Limb (tissue), 2 donors: ENCODE measurements around the gene SNRNP25.

Experiments used
- DNase-seq, 2 donors: peaks; one replicate each; pipeline ENCODE4 v3.0.0-alpha.2; 2016; ENCODE audit errors: extremely low spot score in 2 of 2

The SNRNP25 gene

GRCh38 chr16:77273-77806 is 23.7 kb downstream of the SNRNP25 start:
- DNase-seq: peak; percentile 50 to 76

GRCh38 chr16:77807-78443 is 24.3 kb downstream of the SNRNP25 start, which contains the start of gene MPG:
TSS of gene MPG (plus strand) at chr16:78225. CDS start at chr16:78310, 85 bp downstream.
- DNase-seq: peak; percentile 80 to 92

DNA sequence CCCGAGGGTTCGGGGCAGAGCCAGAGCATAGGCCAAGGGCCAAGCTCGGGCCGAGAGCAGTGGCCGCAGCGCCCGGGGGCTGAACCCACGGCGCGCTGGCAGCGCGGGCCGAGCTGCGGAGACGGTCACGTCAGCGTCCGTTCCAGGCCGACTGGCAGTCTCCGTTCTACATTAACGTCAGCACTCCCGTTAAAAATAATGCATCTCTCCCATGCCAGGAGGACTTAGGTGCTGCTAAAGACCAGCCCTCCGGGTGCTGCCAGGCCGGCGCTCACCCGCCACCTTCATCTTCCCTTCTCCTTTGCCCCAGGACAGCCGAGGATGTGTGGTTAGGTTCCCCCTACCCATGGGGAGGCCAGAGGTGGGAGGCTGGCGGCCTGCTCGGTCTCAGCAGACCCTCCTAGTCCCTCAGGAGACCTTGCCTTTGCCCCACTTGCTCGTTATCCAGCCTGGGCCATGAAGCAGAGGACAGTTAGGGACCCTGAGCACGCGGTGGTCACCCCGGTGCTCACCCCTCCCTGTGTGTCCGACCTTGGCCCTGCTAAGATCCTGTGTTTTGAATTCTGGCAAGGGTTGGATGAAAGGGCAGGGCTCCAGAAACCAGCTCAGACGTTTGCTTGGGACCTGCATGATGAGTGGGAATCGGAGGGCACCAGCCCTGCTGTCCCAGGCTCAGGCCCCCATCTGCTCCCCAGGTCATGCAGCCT is 25.0 kb downstream of the SNRNP25 start:
- no peak for DNase-seq

- no peak for DNase-seq
Observed at GRCh38 chr16:79151-80054, 25.8 kb downstream of the SNRNP25 start.

DNA sequence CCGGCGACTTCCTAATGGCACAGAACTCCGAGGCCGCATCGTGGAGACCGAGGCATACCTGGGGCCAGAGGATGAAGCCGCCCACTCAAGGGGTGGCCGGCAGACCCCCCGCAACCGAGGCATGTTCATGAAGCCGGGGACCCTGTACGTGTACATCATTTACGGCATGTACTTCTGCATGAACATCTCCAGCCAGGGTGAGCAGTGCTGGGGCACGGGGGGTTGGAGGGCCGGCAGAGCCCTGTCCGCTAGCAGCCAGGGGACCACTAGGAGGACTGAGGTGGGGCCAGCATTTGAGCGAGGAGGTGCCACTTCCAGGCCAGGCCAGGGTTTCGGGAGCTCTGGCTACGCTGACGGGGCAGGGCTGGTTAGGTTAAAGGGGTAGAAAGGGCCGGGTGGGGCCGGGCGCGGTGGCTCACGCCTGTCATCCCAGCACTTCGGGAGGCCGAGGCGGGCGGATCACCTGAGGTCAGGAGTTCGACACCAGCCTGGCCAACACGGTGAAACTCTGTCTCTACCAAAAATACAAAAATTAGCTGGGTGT is 29.5 kb downstream of the SNRNP25 start:
- no peak for DNase-seq

- DNase-seq: no peak
Observed at GRCh38 chr16:83781-84615, 30.4 kb downstream of the SNRNP25 start.

DNA sequence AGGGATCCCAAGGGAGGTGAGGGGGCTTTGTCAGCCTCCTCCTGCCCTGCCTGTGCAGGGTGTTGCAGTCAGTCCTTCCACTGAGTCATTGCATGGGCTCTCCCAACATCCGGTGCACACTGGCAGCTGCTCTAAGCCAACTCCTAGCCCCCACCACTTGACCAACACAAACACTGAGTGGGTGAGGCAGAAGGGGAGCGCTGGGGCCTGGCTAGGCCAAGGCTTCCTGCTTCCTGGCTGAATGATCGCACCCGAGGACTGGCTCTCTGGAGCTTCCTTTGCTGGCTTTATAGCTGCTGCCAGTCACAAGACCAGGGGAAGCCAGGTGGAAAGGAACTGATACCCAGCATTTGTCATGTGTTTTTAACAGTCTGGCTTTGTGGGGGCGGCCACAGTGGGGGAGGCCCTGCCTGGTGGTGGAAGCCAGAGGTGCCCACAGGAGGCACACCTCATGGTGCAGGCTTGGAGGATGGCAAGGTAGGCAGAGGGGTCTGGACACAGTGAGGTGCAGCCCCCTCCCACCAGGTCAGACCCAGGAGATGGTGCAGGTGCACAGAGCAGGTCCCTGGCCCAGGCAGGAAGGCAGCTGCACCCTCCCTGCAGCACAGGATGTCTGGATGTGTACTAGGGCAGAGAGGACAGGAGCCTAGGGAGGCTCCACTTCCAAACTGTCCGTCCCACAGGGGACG is 31.2 kb downstream of the SNRNP25 start:
- DNase-seq: no peak

DNA sequence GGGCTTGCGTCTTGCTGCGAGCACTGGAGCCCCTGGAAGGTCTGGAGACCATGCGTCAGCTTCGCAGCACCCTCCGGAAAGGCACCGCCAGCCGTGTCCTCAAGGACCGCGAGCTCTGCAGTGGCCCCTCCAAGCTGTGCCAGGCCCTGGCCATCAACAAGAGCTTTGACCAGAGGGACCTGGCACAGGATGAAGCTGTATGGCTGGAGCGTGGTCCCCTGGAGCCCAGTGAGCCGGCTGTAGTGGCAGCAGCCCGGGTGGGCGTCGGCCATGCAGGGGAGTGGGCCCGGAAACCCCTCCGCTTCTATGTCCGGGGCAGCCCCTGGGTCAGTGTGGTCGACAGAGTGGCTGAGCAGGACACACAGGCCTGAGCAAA is 31.8 kb downstream of the SNRNP25 start:
- DNase-seq: no peak

GRCh38 chr16:85865-86264 is 32.2 kb downstream of the SNRNP25 start:
- DNase-seq: no peak

- DNase-seq: no peak
Observed at GRCh38 chr16:86483-86952, 32.9 kb downstream of the SNRNP25 start.

- DNase-seq: no peak
Observed at GRCh38 chr16:88613-89012, 35.0 kb downstream of the SNRNP25 start.

- no peak for DNase-seq
Observed at GRCh38 chr16:89391-90302, 36.0 kb downstream of the SNRNP25 start.

DNA sequence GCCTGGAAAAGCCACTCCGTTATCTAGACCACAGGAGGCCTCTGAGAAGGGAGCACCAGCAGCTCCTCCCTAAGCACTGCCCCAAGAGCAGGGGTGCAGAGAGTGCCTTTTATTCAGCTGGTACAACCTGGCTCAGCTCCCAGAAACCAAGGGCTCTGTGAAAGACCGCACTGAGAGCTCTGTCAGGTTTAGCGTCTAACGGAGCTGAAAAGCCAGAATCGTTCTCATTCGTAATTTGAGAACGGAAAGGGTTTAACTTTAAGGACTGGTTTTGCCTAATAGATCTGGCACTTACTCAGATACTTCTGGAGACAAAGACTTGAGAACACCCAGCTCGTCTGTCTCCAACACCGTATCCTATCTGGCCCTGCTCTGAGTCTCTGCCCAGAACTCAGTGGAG is 37.9 kb downstream of the SNRNP25 start:
- peak; percentile 27 to 62 for DNase-seq

- no peak for DNase-seq
Observed at GRCh38 chr16:92431-93339, 39.1 kb downstream of the SNRNP25 start.

DNA sequence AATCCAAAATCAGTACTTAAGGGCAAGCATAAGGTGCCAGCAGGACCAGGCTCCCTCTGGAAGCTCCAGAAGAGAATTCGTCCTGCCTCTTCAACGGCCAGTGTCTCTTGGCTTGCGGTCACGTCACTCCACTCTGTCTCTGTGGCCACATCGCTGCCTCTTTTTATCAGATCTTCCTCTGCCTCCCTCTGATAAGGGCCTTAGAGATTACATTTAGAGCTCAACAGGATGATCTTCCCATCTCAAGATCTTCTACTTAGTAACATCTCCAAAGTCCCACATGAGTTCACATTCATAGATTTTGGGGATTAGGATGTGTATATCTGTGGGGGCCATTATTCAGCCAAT is 41.3 kb downstream of the SNRNP25 start:
- DNase-seq: no peak

GRCh38 chr16:96935-97381 is 43.3 kb downstream of the SNRNP25 start:
- peak; percentile 62 to 87 for DNase-seq

DNA sequence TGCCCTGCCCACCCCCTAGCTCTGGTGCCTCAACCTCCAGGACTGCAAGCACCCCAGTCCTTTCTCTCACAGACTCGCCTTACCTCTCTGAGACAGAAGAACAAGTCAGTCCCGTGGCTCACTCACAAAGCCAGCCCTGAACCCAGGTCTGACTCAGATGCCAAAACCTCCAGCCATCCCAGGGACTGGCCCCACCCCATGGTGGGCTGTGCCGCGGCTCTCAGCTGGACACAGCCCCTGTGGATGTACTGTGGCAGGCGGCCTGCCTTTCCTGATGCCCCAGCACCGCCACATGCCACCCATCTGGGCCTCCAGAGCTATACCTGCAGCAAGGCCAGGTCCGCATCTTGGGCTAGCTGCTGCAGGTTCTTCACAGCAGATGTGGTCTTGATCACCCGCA is 44.2 kb downstream of the SNRNP25 start:
- DNase-seq: no peak

DNA sequence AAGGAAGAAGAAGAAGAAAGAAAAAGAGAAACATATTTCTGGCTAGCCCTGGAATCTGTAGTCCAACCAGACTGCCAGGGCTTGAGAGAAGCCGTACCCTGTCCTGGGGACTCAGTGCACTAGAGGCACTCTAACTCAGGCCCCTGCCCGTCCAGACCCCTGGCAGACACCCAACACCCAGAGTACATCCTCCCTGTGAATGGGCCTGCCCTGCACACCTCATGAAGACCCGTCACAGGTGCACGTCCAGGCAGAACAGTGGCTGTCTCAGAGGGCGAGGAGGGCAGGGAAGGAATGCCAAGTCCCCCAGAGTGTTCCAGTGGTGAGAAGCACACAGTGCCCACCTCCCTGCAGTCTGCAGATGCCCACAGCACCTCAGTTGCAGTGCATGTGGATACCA is 47.4 kb downstream of the SNRNP25 start:
- DNase-seq: no peak
